Loucy (cell line): Measurements from ENCODE around the gene POLR3F.

Experiments used
- H2AFZ ChIP-seq: fragments of 200-600 bp; sonication (generic); 2 replicates; pipeline ENCODE4 v1.6.0; 2016; ENCODE audit warnings: antibody characterized with exemption, mild to moderate bottlenecking, low read length, moderate library complexity
- H3F3A ChIP-seq: fragments of 200-600 bp; 2 replicates; pipeline ENCODE4 v1.6.0; 2016; ENCODE audit warnings: antibody characterized with exemption, low read depth, mild to moderate bottlenecking
- H3K27me3 ChIP-seq: fragments of 200-600 bp; sonication (generic); 2 replicates; pipeline ENCODE4 v1.6.1; 2014; ENCODE audit warnings: low read length, mild to moderate bottlenecking; ENCODE audit not compliant: insufficient read depth, poor library complexity, severe bottlenecking
- H3K36me3 ChIP-seq: fragments of 200-600 bp; sonication (generic); 2 replicates; pipeline ENCODE4 v1.6.1; 2016; ENCODE audit warnings: low read length; ENCODE audit not compliant: insufficient read depth
- H3K4me1 ChIP-seq: fragments of 200-600 bp; sonication (generic); 2 replicates; pipeline ENCODE4 v1.5.1; 2014; ENCODE audit warnings: low read length, mild to moderate bottlenecking; ENCODE audit not compliant: insufficient read depth, poor library complexity, severe bottlenecking
- H3K4me2 ChIP-seq: fragments of 200-600 bp; sonication (generic); 2 replicates; pipeline ENCODE4 v1.6.0; 2014; ENCODE audit warnings: antibody characterized with exemption, low read length, low read depth, mild to moderate bottlenecking; ENCODE audit not compliant: poor library complexity, severe bottlenecking
- H3K4me3 ChIP-seq: fragments of 200-600 bp; sonication (generic); 2 replicates; pipeline ENCODE4 v1.5.1; 2014; ENCODE audit warnings: low read length, mild to moderate bottlenecking, mixed read lengths; ENCODE audit not compliant: poor library complexity, severe bottlenecking
- H3K79me2 ChIP-seq: fragments of 200-600 bp; sonication (generic); 2 replicates; pipeline ENCODE4 v1.6.1; 2014; ENCODE audit warnings: low read length; ENCODE audit not compliant: insufficient read depth
- H3K9ac ChIP-seq: fragments of 200-600 bp; sonication (generic); 2 replicates; pipeline ENCODE4 v1.6.0; 2014; ENCODE audit warnings: mild to moderate bottlenecking, low read depth, low read length, moderate library complexity; ENCODE audit not compliant: poor library complexity, severe bottlenecking
- H3K9me2 ChIP-seq: fragments of 200-600 bp; sonication (generic); replicated peaks from 2 replicates; pipeline ENCODE4 v1.6.1; 2016; ENCODE audit warnings: low read depth, low read length, mixed read lengths
- H3K9me3 ChIP-seq: fragments of 200-600 bp; sonication (generic); 2 replicates; pipeline ENCODE4 v1.6.1; 2014; ENCODE audit warnings: mild to moderate bottlenecking, antibody characterized with exemption, low read length, low read depth; ENCODE audit not compliant: insufficient read depth
- H4K20me1 ChIP-seq: fragments of 200-600 bp; sonication (generic); 2 replicates; pipeline ENCODE4 v1.6.0; 2014; ENCODE audit warnings: antibody characterized with exemption, low read length, mild to moderate bottlenecking; ENCODE audit not compliant: insufficient read depth, poor library complexity, severe bottlenecking
- EZH2phosphoT487 ChIP-seq: fragments of 200-600 bp; IDR thresholded peaks from 2 replicates; pipeline ENCODE4 v1.6.1; 2018; ENCODE audit warnings: antibody characterized with exemption, mild to moderate bottlenecking, moderate library complexity, borderline replicate concordance
- TF ChIP-seq, protein P1 (sequence below): fragments of 200-600 bp; sonication (generic); conservative IDR thresholded peaks from 2 replicates; pipeline ENCODE4 v1.5.1; 2014; ENCODE audit warnings: mild to moderate bottlenecking, antibody characterized with exemption, low read length

POLR3F gene

GRCh38 chr20:18533491-18533890, 66.3 kb downstream of the POLR3F start:
- no peaks in the 10 kb centered on the region for H3K9me3 ChIP-seq
- no peaks in the 10 kb centered on the region for H3K27me3 ChIP-seq
- H3K4me2 ChIP-seq: no peak overlapping the region
- no peak overlapping the region for H3K9ac ChIP-seq
- H3K9me2 ChIP-seq: no peaks in the 10 kb centered on the region
- H4K20me1 ChIP-seq: no peaks in the 10 kb centered on the region
- H3K4me1 ChIP-seq: no peaks in the 10 kb centered on the region
- no peak overlapping the region for H2AFZ ChIP-seq
- no peak overlapping the region for H3K4me3 ChIP-seq
- TF ChIP-seq EZH2phosphoT487: no peak
- TF ChIP-seq, protein P1, sequence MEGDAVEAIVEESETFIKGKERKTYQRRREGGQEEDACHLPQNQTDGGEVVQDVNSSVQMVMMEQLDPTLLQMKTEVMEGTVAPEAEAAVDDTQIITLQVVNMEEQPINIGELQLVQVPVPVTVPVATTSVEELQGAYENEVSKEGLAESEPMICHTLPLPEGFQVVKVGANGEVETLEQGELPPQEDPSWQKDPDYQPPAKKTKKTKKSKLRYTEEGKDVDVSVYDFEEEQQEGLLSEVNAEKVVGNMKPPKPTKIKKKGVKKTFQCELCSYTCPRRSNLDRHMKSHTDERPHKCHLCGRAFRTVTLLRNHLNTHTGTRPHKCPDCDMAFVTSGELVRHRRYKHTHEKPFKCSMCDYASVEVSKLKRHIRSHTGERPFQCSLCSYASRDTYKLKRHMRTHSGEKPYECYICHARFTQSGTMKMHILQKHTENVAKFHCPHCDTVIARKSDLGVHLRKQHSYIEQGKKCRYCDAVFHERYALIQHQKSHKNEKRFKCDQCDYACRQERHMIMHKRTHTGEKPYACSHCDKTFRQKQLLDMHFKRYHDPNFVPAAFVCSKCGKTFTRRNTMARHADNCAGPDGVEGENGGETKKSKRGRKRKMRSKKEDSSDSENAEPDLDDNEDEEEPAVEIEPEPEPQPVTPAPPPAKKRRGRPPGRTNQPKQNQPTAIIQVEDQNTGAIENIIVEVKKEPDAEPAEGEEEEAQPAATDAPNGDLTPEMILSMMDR: no peak
- no peaks in the 10 kb centered on the region for H3F3A ChIP-seq
- no peaks in the 10 kb centered on the region for H3K79me2 ChIP-seq
- H3K36me3 ChIP-seq: peaks cover 76% of the 10 kb centered on the region; the same call in 1 of the 2 replicates

DNA sequence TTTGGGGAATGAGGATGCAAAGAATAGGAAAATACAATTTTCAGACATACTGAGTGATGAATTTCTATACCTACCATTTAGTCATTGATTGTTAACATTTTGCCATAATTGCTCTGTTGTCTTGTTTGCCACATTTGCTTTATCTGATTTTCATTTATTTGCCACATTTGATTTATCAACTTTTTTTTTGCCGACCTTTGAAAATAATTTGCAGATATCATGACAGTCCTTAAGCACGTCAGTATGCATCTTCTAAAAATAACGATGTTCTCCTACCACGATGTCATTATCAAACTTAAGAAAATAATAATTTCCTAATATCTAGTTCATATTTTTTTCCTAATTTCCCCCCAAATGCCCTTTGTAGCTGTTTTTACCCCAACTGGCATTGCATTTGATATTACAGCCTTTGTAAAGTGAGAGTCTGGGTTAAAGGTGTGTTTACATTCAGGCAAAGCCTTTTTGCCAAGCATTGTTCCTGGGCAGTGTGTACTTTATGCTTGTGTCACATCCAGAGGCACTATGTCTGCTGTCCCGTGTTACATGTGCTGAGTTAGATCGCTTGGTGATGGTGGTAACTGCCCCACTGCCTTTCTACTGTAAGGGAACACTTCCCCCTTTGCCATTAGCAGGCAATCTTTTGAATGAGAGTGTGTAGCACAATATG, 66.9 kb downstream of the POLR3F start:
- H2AFZ ChIP-seq: no peak overlapping the region
- H3K4me2 ChIP-seq: no peak overlapping the region
- H3K79me2 ChIP-seq: no peaks in the 10 kb centered on the region
- peaks cover 72% of the 10 kb centered on the region; the same call in 1 of the 2 replicates for H3K36me3 ChIP-seq
- no peaks in the 10 kb centered on the region for H3K27me3 ChIP-seq
- TF ChIP-seq EZH2phosphoT487: no peak
- TF ChIP-seq, protein P1: no peak
- H4K20me1 ChIP-seq: no peaks in the 10 kb centered on the region
- no peaks in the 10 kb centered on the region for H3K9me3 ChIP-seq
- H3K4me1 ChIP-seq: no peaks in the 10 kb centered on the region
- no peak overlapping the region for H3K9ac ChIP-seq
- H3K4me3 ChIP-seq: no peak overlapping the region
- H3F3A ChIP-seq: no peaks in the 10 kb centered on the region
- H3K9me2 ChIP-seq: no peaks in the 10 kb centered on the region
